NCI-H526 (cell line): ENCODE data around the gene MYO1G.

Source experiments
- DNase-seq, 2 experiments: peaks; one replicate each; lab custom pipeline; 2025; lab: John Stamatoyannopoulos, UW

The MYO1G gene

GRCh38 chr7:44966731-44967538, 11.9 kb downstream of the MYO1G start:
- no peak for DNase-seq

GRCh38 chr7:44965937-44966730, 12.7 kb downstream of the MYO1G start:
- no peak for DNase-seq

- DNase-seq: no peak
Observed at GRCh38 chr7:44965441-44965903, 13.3 kb downstream of the MYO1G start.

DNA sequence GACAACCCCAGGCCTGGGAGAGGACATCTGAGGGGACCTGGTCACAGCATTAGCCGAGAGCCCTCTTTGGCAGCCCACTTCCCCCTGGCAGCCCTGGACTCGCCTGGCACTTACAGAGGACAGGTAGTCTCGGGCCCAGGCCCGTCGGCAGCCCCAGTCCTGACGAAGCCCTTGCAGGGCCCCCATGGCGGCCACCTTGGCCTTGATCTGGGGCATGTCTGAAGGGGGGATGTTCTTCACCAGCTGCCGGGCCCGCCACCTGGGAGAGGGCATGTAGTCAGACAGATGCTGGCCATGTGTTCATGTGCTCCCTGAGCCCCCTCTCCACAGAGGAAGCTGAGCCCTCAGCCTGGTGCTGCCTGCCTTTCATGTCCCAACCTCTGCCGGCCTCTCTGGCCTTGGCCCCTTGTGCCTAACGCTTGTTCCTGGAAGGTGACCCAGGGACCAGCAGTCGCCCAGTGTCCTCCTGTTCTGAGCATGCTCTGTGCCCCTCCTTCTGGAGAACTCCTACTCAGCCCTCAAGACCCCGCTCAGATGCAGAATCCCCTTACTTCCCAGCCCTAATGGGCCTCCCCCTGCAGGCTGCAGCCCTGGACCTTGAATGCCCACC, 13.9 kb downstream of the MYO1G start:
- no peak for DNase-seq

- DNase-seq: peak in 1 of 2 experiments; percentile 16
Observed at GRCh38 chr7:44964384-44964830, 14.4 kb downstream of the MYO1G start.

DNA sequence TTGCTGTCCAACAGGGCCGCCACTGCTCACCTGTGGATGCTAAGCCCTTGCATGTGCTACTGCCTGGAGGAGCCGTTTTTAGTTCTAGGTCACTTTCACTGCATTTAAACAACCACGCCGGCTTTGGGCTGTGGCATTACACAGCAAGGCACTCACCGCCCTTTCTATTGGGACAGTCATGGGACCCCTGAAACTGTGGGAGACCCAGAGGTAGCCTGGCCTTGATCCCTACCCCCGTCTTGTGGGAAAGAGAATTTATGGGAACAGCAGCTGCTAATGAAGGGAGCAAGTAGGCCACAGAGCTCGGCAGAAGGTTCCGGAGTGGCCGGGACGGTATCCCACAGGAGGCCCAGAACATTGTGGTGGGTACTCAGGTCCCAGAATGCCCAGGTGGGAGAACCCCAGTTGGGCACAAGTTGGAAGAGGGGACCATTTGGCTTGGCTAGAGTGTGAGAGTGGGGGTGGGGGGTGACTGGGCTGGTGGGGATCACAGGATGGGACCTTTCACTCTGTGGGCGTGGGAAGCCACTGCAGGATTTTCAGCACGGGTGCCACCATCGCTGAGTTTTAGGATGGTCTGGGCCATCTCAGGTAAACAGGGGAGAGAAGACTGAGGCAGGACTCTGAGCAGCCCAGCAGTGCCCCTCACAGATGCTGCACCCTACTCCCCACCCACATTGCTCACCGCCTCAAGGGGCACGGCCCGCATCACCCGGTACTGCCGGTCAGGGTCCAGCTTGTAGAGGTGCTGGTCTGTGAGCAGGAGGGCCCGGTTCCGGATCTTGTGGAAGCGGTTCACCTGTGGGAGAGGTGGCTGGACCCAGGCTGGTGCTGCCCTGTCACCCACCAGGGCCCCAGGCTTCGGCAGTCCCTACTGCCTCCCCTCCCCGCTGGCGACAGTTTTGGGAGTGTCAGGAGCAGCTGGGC, 15.2 kb downstream of the MYO1G start:
- no peak for DNase-seq

GRCh38 chr7:44962483-44963251, 16.1 kb downstream of the MYO1G start:
- DNase-seq: no peak

GRCh38 chr7:44961844-44962482, 16.9 kb downstream of the MYO1G start:
- no peak for DNase-seq

DNA sequence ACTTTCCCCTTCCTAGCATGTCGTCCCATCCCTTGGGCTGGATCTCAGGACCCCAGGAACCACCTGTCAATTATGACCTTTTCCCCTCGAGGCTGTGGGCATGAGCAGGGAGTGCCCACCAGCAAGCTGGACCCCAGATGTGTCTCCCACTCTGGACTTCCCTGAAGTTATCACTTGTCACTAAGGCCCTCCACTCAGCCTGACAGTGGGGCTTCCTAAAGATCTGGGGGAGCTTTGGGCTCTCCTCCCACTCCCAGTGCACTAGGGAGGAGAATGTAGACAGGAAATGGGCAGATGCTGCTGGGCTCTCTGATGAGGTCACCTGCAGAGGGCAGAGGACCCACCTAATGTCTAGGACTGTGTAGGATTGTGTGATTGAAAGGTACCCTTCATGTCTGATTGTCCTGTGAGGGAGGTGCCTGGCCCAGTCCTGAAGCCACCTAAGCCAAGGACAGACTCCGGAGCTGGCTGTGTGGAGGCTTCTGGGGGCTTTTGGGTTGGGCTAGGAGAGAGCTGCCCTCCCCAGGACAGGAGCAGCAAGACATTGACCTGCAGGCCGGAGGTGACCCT, 18.7 kb downstream of the MYO1G start:
- DNase-seq: no peak

GRCh38 chr7:44959433-44959951, 19.3 kb downstream of the MYO1G start:
- no peak for DNase-seq

DNA sequence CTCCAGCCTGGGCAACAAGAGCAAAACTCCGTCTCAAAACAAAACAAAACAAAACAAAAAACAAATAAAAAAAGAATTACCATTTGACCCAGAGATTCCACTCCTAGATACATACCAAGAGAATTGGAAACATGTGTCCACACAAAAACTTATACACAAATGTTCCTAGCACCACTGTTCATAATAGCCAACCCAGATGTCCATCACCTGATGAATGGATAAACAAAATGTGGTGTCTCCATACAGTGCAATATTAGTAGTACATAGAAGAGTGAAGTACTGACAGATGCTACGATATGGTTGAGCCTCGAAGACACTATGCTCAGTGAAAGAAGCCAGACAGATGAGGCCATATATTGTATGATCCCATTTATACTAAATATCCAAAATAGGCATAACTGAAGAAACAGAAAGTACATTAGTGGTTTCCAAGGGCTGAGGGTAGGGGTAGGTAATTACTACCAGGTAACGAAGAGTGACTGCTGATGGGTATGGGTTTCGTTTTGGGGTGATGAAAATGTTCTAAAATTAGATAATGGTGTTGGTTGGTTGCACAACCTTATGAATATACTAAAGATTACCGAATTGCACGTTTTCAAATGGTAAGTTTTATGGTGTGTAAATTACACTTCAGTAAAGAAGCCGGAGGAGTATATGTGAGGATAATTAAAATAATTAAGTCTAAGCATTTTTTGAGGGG, 20.0 kb downstream of the MYO1G start:
- DNase-seq: no peak

DNA sequence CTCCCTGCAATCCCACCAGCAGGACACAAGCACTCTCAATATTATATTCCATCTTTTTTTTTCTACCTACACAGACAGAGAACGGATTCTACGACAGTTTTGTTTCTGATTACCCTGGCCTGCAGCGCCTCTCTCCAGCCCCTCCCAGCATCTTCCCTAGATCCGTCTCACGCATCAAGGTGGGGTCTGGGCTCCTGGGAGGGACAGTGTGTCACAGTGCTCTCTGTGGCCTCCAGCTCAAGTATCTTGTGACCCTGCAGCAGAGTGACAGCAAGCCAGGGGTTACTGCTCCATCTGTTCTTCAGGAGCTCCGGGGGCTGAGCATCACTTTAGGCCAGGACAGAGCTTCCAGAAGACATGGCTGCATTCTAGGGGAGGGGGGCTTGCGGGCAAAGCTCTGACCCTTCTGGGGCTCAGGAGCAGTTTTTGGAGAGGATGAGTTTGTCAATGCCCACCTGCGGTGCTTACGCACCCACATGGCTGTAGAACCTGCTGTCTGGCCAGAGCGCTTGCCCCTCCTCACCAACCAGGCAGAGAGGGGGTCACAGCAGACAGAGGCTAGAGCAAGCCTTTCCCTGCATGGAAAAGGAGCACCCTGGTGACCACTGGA, 22.6 kb downstream of the MYO1G start:
- DNase-seq: no peak

GRCh38 chr7:44955733-44956132, 23.1 kb downstream of the MYO1G start:
- DNase-seq: no peak

GRCh38 chr7:44953156-44953555, 25.7 kb downstream of the MYO1G start:
- DNase-seq: no peak

GRCh38 chr7:44949303-44949702, 29.5 kb downstream of the MYO1G start:
- no peak for DNase-seq

DNA sequence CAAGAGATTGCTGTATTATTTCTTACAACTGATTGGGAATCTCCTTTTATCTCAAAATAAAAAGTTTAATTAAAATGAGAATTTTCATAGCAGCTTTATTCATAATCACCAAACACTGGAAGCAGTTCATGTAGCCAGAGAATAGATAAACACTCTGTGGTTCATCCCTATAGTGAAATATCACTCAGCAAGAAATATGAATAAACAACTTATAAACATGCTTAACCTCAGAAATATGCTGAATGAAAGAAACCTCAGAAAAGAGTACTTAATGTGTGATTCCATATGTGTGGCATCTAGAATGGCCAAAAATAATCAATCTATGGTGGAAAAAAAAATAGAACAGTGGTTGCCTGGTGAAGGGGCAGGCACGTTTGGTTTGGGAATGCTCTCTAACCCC, 33.3 kb downstream of the MYO1G start:
- no peak for DNase-seq

GRCh38 chr7:44944821-44945220, 34.0 kb downstream of the MYO1G start:
- no peak for DNase-seq

DNA sequence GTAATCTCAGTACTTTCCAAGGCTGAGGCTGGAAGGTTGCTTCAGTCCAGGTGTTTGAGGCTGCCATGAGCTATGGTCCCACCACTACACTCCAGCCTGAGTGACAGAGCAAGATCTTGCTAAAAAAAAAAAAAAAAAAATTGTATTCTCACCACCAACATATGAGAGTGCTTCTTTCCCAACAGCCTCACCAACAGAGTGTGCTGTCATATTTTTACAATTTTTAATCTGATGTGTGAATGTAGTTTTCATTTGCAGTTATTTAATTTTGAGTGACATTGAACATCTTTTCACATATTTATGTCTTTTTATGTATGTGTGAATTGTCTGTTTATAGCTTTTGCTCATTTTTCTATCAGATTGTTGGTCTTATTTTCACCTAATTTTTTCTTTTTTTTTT, 35.2 kb downstream of the MYO1G start:
- DNase-seq: no peak

- DNase-seq: no peak
Observed at GRCh38 chr7:44937426-44937825, 41.4 kb downstream of the MYO1G start.
